ENCODE measurements around the gene STAM2.
"Not testable (repeated sequence)": the region's sequence is repeated elsewhere in the genome, so short reads cannot be mapped to it uniquely, and the experiment has no call there.

STAM2 gene

GRCh38 chr2:152173831-152174230 is 1.7 kb downstream of the STAM2 start:
- DNase-seq (ENCODE audit: low read depth in 2 of 3, low spot score in 1 of 3) = no peak

GRCh38 chr2:152172201-152172785 is 3.3 kb downstream of the STAM2 start:
- DNase-seq (ENCODE audit: low read depth in 2 of 3, low spot score in 1 of 3) = not testable (repeated sequence)

- no peak for DNase-seq (ENCODE audit: low read depth in 2 of 3, low spot score in 1 of 3)
Observed at GRCh38 chr2:152171718-152172117, 3.8 kb downstream of the STAM2 start.

- not testable (repeated sequence) for DNase-seq (ENCODE audit: low read depth in 2 of 3, low spot score in 1 of 3)
Observed at GRCh38 chr2:152169158-152169557, 6.4 kb downstream of the STAM2 start.

GRCh38 chr2:152167470-152167869 is 8.1 kb downstream of the STAM2 start:
- not testable (repeated sequence) for DNase-seq (ENCODE audit: low read depth in 2 of 3, low spot score in 1 of 3)

- DNase-seq (ENCODE audit: low read depth in 2 of 3, low spot score in 1 of 3) = no peak
Observed at GRCh38 chr2:152167065-152167464, 8.5 kb downstream of the STAM2 start.

GRCh38 chr2:152166633-152167032 is 8.9 kb downstream of the STAM2 start:
- DNase-seq (ENCODE audit: low read depth in 2 of 3, low spot score in 1 of 3) = no peak

GRCh38 chr2:152165780-152166179 is 9.8 kb downstream of the STAM2 start:
- no peak for DNase-seq (ENCODE audit: low read depth in 2 of 3, low spot score in 1 of 3)

GRCh38 chr2:152165306-152165705 is 10.3 kb downstream of the STAM2 start:
- DNase-seq (ENCODE audit: low read depth in 2 of 3, low spot score in 1 of 3) = no peak

GRCh38 chr2:152163669-152164068 is 11.9 kb downstream of the STAM2 start:
- not testable (repeated sequence) for DNase-seq (ENCODE audit: low read depth in 2 of 3, low spot score in 1 of 3)

- DNase-seq (ENCODE audit: low read depth in 2 of 3, low spot score in 1 of 3) = no peak
Observed at GRCh38 chr2:152162141-152162540, 13.4 kb downstream of the STAM2 start.

- no peak for DNase-seq (ENCODE audit: low read depth in 2 of 3, low spot score in 1 of 3)
Observed at GRCh38 chr2:152161598-152161997, 14.0 kb downstream of the STAM2 start.

GRCh38 chr2:152160378-152160777 is 15.2 kb downstream of the STAM2 start:
- not testable (repeated sequence) for DNase-seq (ENCODE audit: low read depth in 2 of 3, low spot score in 1 of 3)

GRCh38 chr2:152157253-152157652 is 18.3 kb downstream of the STAM2 start:
- DNase-seq (ENCODE audit: low read depth in 2 of 3, low spot score in 1 of 3) = no peak

GRCh38 chr2:152155209-152155608 is 20.4 kb downstream of the STAM2 start:
- DNase-seq (ENCODE audit: low read depth in 2 of 3, low spot score in 1 of 3) = no peak

- DNase-seq (ENCODE audit: low read depth in 2 of 3, low spot score in 1 of 3) = no peak
Observed at GRCh38 chr2:152154462-152154861, 21.1 kb downstream of the STAM2 start.

- peak in 2 of 3 donors; percentile 19 to 21 for DNase-seq (ENCODE audit: low read depth in 2 of 3, low spot score in 1 of 3)
Observed at GRCh38 chr2:152134488-152135280, 40.9 kb downstream of the STAM2 start.

GRCh38 chr2:152132306-152132705 is 43.3 kb downstream of the STAM2 start:
- no peak for DNase-seq (ENCODE audit: low read depth in 2 of 3, low spot score in 1 of 3)

GRCh38 chr2:152127628-152128027 is 47.9 kb downstream of the STAM2 start:
- DNase-seq (ENCODE audit: low read depth in 2 of 3, low spot score in 1 of 3) = no peak

GRCh38 chr2:152126664-152127063 is 48.9 kb downstream of the STAM2 start:
- no peak for DNase-seq (ENCODE audit: low read depth in 2 of 3, low spot score in 1 of 3)

- DNase-seq (ENCODE audit: low read depth in 2 of 3, low spot score in 1 of 3) = no peak
Observed at GRCh38 chr2:152122161-152122560, 53.4 kb downstream of the STAM2 start.

- no peak for DNase-seq (ENCODE audit: low read depth in 2 of 3, low spot score in 1 of 3)
Observed at GRCh38 chr2:152120430-152120829, 55.1 kb downstream of the STAM2 start.

- no peak for DNase-seq (ENCODE audit: low read depth in 2 of 3, low spot score in 1 of 3)
Observed at GRCh38 chr2:152115952-152116351, 59.6 kb downstream of the STAM2 start.

Data from stimulated activated CD4-positive, alpha-beta T cell treated with anti-CD3 and anti-CD28 coated beads, Interleukin-12 subunit alpha, Interleukin-12 subunit beta, amount 100 ng/mL, for 48 hours (primary cell).